ENCODE results near the gene WNT8A. TPM values are rescaled to one million over a fixed set of nuclear protein-coding genes. Genes with fewer than 3 reads are reported as not detected.

WNT8A gene, protein sequence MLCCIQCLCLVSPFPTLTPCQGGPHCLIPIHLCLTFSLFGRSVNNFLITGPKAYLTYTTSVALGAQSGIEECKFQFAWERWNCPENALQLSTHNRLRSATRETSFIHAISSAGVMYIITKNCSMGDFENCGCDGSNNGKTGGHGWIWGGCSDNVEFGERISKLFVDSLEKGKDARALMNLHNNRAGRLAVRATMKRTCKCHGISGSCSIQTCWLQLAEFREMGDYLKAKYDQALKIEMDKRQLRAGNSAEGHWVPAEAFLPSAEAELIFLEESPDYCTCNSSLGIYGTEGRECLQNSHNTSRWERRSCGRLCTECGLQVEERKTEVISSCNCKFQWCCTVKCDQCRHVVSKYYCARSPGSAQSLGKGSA
- not detected for total RNA-seq
- not detected for polyA plus RNA-seq (ENCODE audit: insufficient read depth, low read depth, low replicate concordance)
- long read RNA-seq, donor 1 = 0 reads
- long read RNA-seq, donor 2 = 0 reads
- long read RNA-seq, donor 3 = 0 reads
- long read RNA-seq, donor 4 = 0 reads
- long read RNA-seq, donor 5 = 0 reads
- long read RNA-seq, donor 6 = 0 reads
- long read RNA-seq, donor 7 = 0 reads
- long read RNA-seq, donor 8 = 0 reads
- long read RNA-seq, donor 9 = 0 reads
- long read RNA-seq, donor 10, partial matches to known transcripts = 14 of 23 reads
- long read RNA-seq, donor 10, other reads (novel, unspliced or antisense) = 9 of 23 reads

GRCh38 chr5:138083702-138084101, at the start of gene WNT8A:
Gene WNT8A, plus strand, starts transcription at chr5:138084033. Its CDS starts 95 bp downstream, at chr5:138084128.
- Histone ChIP-seq H3K27ac (ENCODE audit: low read depth in 2 of 2, low read length in 2 of 2) (no peak within 1 kb of the TSS), H3K36me3 (ENCODE audit: control insufficient read depth in 2 of 3, insufficient read depth in 3 of 3, low read length in 3 of 3) (no peaks in the 10 kb centered on the region), H3K9me3 (ENCODE audit: control insufficient read depth in 2 of 3, insufficient read depth in 1 of 3, low read length in 3 of 3) (no peaks in the 10 kb centered on the region), H3K4me3 (ENCODE audit: low read length in 3 of 3) (no peak within 1 kb of the TSS), H3K4me1 (ENCODE audit: control insufficient read depth in 2 of 3, insufficient read depth in 2 of 3, low read depth in 1 of 3, low read length in 3 of 3) (no peaks in the 10 kb centered on the region), H3K27me3 (ENCODE audit: control insufficient read depth, insufficient read depth, low read length) (no peaks in the 10 kb centered on the region), H3K9ac (ENCODE audit: low read length in 3 of 3) (no peak within 1 kb of the TSS)
- TF ChIP-seq, protein P1, sequence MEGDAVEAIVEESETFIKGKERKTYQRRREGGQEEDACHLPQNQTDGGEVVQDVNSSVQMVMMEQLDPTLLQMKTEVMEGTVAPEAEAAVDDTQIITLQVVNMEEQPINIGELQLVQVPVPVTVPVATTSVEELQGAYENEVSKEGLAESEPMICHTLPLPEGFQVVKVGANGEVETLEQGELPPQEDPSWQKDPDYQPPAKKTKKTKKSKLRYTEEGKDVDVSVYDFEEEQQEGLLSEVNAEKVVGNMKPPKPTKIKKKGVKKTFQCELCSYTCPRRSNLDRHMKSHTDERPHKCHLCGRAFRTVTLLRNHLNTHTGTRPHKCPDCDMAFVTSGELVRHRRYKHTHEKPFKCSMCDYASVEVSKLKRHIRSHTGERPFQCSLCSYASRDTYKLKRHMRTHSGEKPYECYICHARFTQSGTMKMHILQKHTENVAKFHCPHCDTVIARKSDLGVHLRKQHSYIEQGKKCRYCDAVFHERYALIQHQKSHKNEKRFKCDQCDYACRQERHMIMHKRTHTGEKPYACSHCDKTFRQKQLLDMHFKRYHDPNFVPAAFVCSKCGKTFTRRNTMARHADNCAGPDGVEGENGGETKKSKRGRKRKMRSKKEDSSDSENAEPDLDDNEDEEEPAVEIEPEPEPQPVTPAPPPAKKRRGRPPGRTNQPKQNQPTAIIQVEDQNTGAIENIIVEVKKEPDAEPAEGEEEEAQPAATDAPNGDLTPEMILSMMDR (IDR thresholded peaks at IDR 0.05; ENCODE audit: borderline replicate concordance, extremely low read depth, insufficient read depth) = no peak
- intact Hi-C loops (cut with DNase I) = no loop called here
- FAIRE-seq (no peak), DNase-seq (no peak)

DNA sequence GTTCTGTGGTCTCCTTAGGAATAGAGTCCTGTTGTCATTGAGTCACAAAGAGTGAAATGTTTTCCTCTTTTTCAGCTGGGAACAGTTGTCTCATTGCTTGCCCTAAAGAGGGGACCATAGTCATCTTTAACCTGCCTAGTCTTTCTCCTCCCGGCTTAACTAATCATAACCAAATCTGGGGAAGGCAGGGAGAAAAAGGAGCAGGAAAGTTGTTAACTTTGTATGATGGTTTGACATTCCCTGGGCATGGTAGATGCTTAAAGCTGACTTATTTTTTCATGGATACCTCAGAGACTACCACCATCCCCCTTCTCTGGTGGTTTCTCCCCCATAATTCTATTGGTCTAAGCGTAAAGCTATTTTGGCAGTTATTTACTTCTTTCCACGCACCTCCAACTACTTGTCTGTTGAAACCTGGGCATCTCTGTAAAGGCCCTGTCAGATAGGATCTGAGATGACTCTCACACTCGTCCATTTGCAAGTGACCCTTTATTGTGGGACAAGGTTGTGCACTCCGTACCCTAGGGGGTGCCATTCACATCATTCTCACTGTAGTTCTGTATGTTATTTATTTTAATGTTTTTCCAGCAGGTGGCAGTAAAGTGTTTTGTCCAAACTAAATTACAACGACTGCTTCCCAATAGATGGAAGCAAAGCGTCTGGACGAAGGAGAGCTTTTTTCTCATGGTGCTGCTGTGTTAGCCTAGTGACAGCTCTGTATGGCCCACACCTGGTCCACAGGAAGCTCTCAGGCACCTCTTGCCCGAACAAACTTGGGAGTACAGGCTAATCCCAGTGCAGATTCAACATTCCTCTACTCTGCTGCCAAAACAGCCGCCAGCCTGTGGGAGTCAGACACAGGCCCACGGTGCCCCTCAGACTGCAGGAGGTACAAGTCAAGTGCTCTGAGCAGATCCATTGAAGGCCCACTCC, 48.0 kb upstream of the WNT8A start:
- FAIRE-seq = peak; percentile 97
- peak in 4 of 5 donors; percentile 73 to 97 (median 83) for DNase-seq
- no peak overlapping the region for H3K27ac ChIP-seq (ENCODE audit: low read depth in 2 of 2, low read length in 2 of 2)
- no peaks in the 10 kb centered on the region for H3K36me3 ChIP-seq (ENCODE audit: control insufficient read depth in 2 of 3, insufficient read depth in 3 of 3, low read length in 3 of 3)
- TF ChIP-seq, protein P1 (IDR thresholded peaks at IDR 0.05; ENCODE audit: borderline replicate concordance, extremely low read depth, insufficient read depth) = peak; percentile 79
- H3K9ac ChIP-seq (ENCODE audit: low read length in 3 of 3) = peak overlapping the region in 1 of 3 donors; percentile 31
- H3K9me3 ChIP-seq (ENCODE audit: control insufficient read depth in 2 of 3, insufficient read depth in 1 of 3, low read length in 3 of 3) = no peaks in the 10 kb centered on the region
- peaks cover 0 to 10% (median 10%) of the 10 kb centered on the region in 3 donors for H3K4me1 ChIP-seq (ENCODE audit: control insufficient read depth in 2 of 3, insufficient read depth in 2 of 3, low read depth in 1 of 3, low read length in 3 of 3)
- intact Hi-C loops (cut with DNase I) = loop anchor here (10.0 kb wide), 1 partner anchor 261 kb away; no protein-coding TSS in a partner anchor
- no peaks in the 10 kb centered on the region for H3K27me3 ChIP-seq (ENCODE audit: control insufficient read depth, insufficient read depth, low read length)
- H3K4me3 ChIP-seq (ENCODE audit: low read length in 3 of 3) = no peak overlapping the region

DNA sequence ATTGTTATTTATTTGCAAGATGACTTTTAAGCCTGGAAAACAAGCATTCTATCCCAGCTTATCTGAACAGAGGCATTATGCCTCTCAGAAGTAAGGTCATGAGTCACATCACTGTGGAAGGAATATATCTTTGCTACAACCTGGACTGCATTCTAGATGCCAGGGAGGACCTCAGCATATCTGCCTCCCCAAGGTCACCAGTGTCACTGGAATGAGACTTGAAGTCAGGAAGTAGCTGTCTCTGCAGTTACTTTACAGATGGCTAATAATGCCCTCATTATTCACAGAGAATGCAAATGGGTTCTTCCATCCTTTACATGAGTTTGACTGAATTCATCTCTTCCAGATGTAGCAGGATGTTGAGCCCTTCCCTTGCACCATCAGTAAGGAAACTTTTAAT, 46.6 kb upstream of the WNT8A start:
- no peak for DNase-seq
- FAIRE-seq = no peak
- H3K9ac ChIP-seq (ENCODE audit: low read length in 3 of 3) = no peak overlapping the region
- TF ChIP-seq, protein P1 (IDR thresholded peaks at IDR 0.05; ENCODE audit: borderline replicate concordance, extremely low read depth, insufficient read depth) = no peak
- H3K4me1 ChIP-seq (ENCODE audit: control insufficient read depth in 2 of 3, insufficient read depth in 2 of 3, low read depth in 1 of 3, low read length in 3 of 3) = peaks cover 0 to 7% (median 0%) of the 10 kb centered on the region in 3 donors
- intact Hi-C loops (cut with DNase I) = loop anchor here (10.0 kb wide), 1 partner anchor 262 kb away; no protein-coding TSS in a partner anchor
- H3K36me3 ChIP-seq (ENCODE audit: control insufficient read depth in 2 of 3, insufficient read depth in 3 of 3, low read length in 3 of 3) = no peaks in the 10 kb centered on the region
- no peaks in the 10 kb centered on the region for H3K27me3 ChIP-seq (ENCODE audit: control insufficient read depth, insufficient read depth, low read length)
- no peak overlapping the region for H3K27ac ChIP-seq (ENCODE audit: low read depth in 2 of 2, low read length in 2 of 2)
- H3K9me3 ChIP-seq (ENCODE audit: control insufficient read depth in 2 of 3, insufficient read depth in 1 of 3, low read length in 3 of 3) = no peaks in the 10 kb centered on the region
- no peak overlapping the region for H3K4me3 ChIP-seq (ENCODE audit: low read length in 3 of 3)
